HG03039 (cell line): ENCODE data around the gene GJA4.
"Not testable (repeated sequence)": the region's sequence is repeated elsewhere in the genome, so short reads cannot be mapped to it uniquely, and the experiment has no call there.

ENCODE experiments used
- ATAC-seq: cut with Tn5 transposase; IDR thresholded peaks from one replicate; pipeline ENCODE4 v1.9.1; 2021; ENCODE audit warnings: mild to moderate bottlenecking, moderate library complexity; ENCODE audit not compliant: unreplicated experiment

The GJA4 gene

GRCh38 chr1:34768856-34769255 lies 23.9 kb upstream of the GJA4 start:
- ATAC-seq = no peak

DNA sequence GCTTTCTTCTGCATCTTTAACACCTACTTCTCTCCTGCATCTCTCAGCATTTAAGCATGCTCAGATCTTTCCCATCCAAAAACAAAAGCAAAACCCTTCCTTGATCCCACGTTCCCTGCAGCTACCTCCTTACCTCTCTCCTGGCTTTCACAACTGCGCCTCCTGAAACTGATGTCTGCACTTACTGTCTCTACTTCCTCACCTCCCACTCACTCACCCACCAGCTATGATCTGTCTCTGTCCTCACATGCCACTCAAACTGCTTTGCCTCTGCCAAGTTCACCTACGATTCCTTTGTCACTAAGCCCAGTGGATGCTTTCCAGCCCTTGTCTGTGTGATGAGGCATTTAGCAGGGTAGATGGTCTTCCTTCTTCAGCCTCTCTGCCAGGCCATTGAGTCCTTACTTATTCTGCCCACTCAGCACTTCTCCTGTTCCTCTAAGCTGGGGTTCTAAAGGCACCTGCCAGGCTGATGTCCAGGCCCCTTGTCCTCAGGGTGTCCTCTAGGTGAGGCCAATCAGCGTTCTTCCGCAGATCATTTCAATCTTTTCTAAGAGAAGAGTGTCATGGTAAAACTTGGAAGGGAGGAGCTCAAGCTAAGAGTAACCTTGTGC lies 21.8 kb upstream of the GJA4 start:
- no peak for ATAC-seq

GRCh38 chr1:34771573-34772371 lies 21.0 kb upstream of the GJA4 start:
- ATAC-seq = no peak

DNA sequence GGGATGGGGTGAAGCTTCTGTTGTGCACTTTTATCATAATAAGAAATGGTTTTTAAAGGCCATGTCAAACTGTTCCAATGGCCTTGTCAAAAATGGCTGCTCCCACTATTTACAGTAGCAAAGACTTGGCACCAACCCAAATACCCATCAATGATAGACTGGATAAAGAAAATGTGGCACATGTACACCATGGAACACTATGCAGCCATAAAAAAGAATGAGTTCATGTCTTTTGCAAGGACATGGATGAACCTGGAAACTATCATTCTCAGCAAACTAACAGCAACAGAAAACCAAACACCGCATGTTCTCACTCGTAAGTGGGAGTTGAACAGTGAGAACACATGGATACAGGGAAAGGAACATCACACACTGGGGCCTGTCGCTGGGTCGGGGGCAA lies 19.7 kb upstream of the GJA4 start:
- ATAC-seq = not testable (repeated sequence)

DNA sequence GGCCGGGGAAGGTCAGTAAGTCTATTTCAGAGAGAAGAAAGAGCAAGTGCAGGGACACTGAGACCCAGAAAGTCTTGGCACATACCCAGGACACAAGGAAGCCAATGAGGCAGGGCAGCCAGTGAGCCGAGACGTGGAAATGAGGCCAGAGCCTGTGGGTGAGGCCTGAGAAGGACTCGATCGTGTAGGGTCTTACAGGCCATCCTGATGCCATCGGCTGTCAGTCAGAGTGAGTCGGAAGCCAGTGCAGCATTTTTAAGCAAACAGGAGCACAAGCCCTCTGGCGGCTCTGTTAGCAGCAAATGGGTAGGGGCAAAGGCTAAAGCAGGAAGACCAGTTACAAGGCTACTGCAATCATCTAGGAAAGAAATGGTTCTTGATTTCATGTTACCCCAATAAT lies 17.8 kb upstream of the GJA4 start:
- ATAC-seq = no peak

- no peak for ATAC-seq
Measured at GRCh38 chr1:34776911-34777310, 15.9 kb upstream of the GJA4 start.

DNA sequence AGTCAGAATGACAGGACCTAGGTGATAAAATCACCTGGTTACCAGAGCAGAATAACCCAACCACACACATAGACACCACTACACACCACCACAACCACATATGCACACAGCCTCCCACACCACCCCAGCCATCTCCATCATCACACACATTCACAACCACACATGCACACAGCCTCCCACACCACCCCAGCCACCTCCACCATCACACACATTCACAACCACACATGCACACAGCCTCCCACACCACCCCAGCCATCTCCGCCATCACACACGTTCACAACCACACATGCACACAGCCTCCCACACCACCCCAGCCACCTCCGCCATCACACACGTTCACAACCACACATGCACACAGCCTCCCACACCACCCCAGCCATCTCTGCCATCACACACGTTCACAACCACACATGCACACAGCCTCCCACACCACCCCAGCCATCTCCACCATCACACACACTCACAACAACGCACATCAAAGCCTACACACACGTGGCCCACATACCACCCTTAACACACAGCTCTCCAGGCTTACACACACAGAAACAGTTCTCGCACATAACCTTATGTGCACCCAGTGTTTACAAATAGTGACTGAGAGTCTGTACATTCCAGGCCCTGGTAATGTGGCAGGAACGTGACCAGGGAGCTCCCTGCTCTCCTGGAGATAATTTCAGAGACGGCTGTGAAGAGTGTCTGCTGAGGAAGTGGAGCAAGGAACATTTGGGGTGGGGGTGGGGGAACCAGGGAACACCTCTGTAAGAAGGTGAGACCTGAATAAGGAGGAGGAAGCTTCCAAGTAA lies 15.1 kb upstream of the GJA4 start:
- ATAC-seq = no peak

DNA sequence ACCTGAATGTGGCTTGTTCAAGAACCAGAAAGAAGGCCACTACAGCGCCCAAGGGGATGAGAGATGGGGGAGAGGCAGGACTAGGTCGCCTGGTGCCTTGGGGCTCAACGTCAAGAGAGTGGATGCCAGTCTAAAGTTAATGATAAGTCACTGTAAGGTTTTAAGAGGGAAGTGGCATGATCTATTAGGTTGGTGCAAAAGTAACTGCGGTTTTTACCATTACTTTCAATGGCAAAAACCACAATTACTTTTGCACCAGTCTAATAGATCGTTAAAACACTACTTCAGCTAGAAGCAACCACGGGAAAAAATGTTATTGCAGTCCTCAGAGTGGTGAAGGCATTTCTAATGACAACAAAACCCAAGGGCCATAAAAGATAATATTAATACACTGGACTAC lies 14.4 kb upstream of the GJA4 start:
- no peak for ATAC-seq

- no peak for ATAC-seq
Measured at GRCh38 chr1:34779005-34779404, 13.8 kb upstream of the GJA4 start.

DNA sequence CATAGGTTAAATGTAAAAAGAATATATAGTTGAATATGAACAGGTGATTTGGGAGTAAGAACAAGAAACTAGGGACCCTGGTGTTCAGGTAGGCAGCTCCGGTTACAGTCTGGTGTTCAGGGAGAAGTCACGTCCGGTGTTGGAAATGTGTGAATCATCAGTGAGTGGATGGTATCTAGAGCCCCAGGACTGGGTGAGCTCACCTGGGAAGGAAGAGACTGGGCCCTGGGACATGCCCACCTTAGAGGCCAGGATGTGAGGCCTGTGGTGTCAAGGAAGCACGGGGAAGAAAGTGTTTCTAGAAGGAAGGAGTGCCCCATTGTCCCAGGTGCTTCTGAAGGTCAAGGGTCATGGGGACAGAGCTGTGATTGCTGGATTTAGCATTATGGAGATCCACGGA lies 13.3 kb upstream of the GJA4 start:
- no peak for ATAC-seq

DNA sequence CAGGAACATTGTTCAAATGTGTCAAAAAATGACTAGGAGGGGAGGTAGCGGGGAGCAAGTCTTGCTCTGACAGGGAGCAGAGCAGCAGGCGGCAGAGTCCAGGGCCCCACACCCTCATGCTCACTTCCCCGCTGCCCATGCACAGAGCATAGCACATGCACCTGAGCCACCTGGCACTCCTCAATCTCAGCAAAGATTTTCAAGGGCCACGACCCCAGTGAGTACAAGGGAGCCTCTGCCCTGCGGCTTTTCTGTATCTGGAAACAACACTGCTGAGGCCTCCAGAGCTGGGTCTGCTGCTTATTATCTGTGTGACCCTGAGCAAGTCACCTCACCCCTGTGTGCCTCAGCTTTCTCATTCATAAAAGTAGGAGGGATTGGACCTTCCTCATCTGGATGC lies 12.8 kb upstream of the GJA4 start:
- ATAC-seq = no peak

DNA sequence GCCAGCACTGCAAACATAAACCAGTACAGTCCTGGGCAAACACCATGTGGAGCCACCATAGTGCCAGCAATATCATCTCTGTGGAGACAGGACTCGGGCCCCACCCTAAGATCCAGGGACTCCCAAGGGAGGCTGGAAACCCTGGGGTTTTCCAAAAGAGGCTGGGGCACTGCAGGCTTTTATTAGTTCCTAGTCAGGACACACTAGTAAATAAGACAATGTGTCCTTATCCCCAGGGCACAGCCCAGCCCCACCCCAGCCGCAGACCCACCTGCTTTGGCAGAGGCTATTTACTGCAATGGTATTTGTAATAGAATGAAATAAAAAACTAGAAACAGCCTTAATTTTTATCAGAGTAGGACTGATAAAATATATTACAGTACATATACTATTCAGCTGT lies 12.3 kb upstream of the GJA4 start:
- no peak for ATAC-seq

DNA sequence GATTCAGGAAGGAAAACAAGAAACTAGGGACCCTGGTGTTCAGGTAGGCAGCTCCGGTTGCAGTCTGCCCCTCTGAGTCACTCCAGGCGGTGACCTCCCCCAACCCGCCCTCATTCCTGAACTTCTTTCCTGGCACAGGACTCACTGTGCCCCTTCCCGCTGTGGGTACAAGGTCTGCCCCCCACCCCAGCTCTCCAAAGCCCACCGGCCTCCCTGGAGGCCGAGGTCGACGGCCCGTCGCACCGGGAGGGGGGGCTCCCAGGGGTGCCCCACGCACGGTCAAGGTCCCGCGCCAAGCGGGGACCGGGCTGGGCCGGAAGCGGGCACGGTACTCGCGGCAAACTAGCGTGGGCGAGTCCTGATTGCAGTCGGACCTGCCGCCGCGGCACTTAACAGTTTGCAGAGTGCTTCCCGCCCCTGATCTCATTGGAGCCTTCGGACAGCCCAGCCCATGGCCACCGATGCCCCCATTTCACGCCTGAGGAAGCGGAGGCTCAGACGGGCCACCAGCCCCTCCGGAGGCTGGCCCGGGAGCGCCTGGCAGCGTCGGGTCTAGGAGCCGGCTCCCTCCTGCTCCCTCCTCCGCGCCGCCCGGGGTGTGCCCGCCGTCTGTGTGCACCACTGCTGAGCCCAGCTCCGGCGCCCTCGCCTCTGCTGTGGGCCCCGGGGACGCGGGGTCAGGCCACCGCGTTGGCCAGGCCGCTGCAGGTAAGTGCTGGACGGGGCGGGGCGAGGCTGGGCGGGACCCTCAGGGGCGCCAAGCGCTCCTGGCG lies 11.5 kb upstream of the GJA4 start, which contains the start of gene GJB3:
Gene GJB3 (plus strand): TSS at position 144 of the 773 bp plus-strand sequence. CDS start 3,549 bp downstream, outside the sequence.
- ATAC-seq = no peak

DNA sequence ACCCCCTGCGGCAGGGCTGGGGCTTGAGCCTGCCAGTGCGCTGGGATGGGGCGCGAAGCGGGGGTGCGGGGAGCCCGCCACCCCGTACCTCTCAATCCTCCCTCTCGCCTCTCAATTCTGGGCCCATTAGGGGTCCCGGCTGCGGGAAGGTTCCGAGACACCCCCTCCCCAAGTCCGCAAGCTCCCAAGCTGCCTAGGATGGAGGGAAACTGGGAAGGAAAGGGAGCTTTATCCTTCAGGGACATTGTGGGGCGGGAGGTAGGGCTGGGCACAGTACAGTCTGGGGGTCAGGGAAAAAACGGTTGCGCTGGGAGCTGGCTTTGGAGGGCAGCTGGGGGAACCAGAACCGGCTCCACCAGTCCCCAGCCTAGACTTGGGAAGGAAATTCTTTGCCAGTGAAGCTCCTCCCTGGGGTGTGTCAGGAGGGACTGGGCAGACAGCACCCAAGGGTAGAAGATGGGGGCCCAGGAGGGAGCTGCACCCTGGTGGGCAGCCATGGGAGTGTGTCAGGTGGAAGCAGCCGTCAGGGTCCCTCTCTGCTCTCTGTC lies 10.9 kb upstream of the GJA4 start:
- ATAC-seq = no peak

DNA sequence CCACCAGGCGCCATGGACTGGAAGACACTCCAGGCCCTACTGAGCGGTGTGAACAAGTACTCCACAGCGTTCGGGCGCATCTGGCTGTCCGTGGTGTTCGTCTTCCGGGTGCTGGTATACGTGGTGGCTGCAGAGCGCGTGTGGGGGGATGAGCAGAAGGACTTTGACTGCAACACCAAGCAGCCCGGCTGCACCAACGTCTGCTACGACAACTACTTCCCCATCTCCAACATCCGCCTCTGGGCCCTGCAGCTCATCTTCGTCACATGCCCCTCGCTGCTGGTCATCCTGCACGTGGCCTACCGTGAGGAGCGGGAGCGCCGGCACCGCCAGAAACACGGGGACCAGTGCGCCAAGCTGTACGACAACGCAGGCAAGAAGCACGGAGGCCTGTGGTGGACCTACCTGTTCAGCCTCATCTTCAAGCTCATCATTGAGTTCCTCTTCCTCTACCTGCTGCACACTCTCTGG lies 8.0 kb upstream of the GJA4 start:
- no peak for ATAC-seq

DNA sequence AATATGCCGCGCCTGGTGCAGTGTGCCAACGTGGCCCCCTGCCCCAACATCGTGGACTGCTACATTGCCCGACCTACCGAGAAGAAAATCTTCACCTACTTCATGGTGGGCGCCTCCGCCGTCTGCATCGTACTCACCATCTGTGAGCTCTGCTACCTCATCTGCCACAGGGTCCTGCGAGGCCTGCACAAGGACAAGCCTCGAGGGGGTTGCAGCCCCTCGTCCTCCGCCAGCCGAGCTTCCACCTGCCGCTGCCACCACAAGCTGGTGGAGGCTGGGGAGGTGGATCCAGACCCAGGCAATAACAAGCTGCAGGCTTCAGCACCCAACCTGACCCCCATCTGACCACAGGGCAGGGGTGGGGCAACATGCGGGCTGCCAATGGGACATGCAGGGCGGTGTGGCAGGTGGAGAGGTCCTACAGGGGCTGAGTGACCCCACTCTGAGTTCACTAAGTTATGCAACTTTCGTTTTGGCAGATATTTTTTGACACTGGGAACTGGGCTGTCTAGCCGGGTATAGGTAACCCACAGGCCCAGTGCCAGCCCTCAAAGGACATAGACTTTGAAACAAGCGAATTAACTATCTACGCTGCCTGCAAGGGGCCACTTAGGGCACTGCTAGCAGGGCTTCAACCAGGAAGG lies 7.4 kb upstream of the GJA4 start:
- ATAC-seq = no peak

DNA sequence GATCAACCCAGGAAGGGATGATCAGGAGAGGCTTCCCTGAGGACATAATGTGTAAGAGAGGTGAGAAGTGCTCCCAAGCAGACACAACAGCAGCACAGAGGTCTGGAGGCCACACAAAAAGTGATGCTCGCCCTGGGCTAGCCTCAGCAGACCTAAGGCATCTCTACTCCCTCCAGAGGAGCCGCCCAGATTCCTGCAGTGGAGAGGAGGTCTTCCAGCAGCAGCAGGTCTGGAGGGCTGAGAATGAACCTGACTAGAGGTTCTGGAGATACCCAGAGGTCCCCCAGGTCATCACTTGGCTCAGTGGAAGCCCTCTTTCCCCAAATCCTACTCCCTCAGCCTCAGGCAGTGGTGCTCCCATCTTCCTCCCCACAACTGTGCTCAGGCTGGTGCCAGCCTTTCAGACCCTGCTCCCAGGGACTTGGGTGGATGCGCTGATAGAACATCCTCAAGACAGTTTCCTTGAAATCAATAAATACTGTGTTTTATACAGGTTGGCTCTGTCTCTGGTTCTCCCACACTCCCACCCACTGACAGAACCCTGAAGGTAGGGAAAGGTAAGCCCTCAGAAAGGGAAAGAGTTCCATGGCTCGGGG lies 6.8 kb upstream of the GJA4 start:
- ATAC-seq = no peak

GRCh38 chr1:34786521-34787325 lies 6.1 kb upstream of the GJA4 start:
- ATAC-seq = no peak
